Measurements from ENCODE around the gene JARID2.

Gene JARID2

DNA sequence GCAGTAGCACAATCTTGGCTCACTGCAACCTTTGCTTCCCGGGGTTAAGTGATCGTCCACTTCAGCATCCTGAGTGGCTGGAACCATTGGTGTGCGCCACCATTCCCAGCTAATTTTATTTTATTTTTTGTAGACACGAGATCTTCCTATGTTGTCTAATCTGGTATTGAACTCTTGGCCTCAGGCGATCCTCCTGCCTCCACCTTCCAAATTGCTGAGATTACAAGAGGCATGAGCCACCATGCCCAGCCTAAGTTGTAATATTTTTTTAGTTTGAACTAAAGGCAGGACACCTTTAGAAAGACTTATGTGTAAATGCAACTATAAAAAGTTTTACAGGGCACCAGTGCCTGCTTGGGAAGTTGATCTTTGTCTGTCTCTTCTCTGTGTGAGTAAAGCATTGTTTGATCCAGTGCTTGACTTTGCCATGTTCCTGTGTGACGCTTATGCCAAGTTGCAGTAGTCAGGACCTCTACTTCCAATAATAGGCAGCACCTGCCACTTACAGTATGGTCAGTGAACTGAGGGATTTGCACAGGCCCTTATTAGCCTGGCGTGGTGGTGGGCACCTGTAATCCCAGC lies 46.9 kb downstream of the JARID2 start:
- H3K9me2 ChIP-seq (replicated peaks; ENCODE audit: insufficient read depth, low read length) = no peaks in the 10 kb centered on the region
- peaks cover 90% of the 10 kb centered on the region for H3K79me2 ChIP-seq (ENCODE audit: low read length)
- H4K20me1 ChIP-seq (ENCODE audit: insufficient read depth, low read length) = no peaks in the 10 kb centered on the region; the same call in 1 of the 2 replicates
- H3K4me2 ChIP-seq (ENCODE audit: low read depth, low read length) = no peak overlapping the region
- H3K27me3 ChIP-seq (replicated peaks; ENCODE audit: insufficient read depth, low read length) = no peaks in the 10 kb centered on the region
- no peak overlapping the region for H2AFZ ChIP-seq (ENCODE audit: low read length)
- DNase-seq = no peak
- no peak overlapping the region for H3K9ac ChIP-seq (ENCODE audit: low read length)
- no peak for TF ChIP-seq EZH2 (optimal IDR thresholded peaks at IDR 0.05; ENCODE audit: low read depth, low read length)
- TF ChIP-seq, protein P1, sequence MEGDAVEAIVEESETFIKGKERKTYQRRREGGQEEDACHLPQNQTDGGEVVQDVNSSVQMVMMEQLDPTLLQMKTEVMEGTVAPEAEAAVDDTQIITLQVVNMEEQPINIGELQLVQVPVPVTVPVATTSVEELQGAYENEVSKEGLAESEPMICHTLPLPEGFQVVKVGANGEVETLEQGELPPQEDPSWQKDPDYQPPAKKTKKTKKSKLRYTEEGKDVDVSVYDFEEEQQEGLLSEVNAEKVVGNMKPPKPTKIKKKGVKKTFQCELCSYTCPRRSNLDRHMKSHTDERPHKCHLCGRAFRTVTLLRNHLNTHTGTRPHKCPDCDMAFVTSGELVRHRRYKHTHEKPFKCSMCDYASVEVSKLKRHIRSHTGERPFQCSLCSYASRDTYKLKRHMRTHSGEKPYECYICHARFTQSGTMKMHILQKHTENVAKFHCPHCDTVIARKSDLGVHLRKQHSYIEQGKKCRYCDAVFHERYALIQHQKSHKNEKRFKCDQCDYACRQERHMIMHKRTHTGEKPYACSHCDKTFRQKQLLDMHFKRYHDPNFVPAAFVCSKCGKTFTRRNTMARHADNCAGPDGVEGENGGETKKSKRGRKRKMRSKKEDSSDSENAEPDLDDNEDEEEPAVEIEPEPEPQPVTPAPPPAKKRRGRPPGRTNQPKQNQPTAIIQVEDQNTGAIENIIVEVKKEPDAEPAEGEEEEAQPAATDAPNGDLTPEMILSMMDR (IDR thresholded peaks at IDR 0.05; ENCODE audit: low read length) = no peak
- TF ChIP-seq EZH2phosphoT487 (IDR thresholded peaks at IDR 0.05; ENCODE audit: low read length) = no peak
- H3K36me3 ChIP-seq (replicated peaks; ENCODE audit: insufficient read depth, low read length) = no peaks in the 10 kb centered on the region
- H3F3A ChIP-seq (ENCODE audit: insufficient read depth, low read length) = peaks cover 6% of the 10 kb centered on the region
- H3K4me3 ChIP-seq (ENCODE audit: low read length) = no peak overlapping the region
- H3K27ac ChIP-seq (ENCODE audit: low read length) = no peak overlapping the region
- H3K4me1 ChIP-seq (ENCODE audit: low read length) = peaks cover 24% of the 10 kb centered on the region
- no peaks in the 10 kb centered on the region for H3K9me3 ChIP-seq (replicated peaks; ENCODE audit: insufficient read depth, low read length)

DNA sequence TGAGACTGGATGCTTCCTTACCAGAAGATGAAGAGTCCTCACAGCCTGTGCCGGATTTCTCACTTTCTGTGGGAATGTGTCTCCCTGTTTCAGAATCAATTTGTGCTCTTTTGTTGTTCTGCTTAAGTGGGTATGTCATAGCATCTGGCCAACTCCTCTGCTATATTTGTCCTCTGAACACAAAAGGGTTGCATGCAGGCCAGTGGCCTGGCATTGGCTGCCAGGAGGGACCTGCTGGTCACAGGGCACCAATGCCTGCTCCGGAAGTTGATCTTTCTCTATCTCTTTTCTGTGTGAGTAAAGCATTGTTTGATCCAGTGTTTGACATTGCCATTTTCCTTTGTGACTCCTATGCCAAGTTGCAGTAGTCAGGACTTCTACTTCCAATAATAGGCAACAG lies 47.8 kb downstream of the JARID2 start:
- H3K9me2 ChIP-seq (replicated peaks; ENCODE audit: insufficient read depth, low read length) = no peaks in the 10 kb centered on the region
- H3K79me2 ChIP-seq (ENCODE audit: low read length) = peaks cover 90% of the 10 kb centered on the region
- H3K36me3 ChIP-seq (replicated peaks; ENCODE audit: insufficient read depth, low read length) = no peaks in the 10 kb centered on the region
- no peak for DNase-seq
- H3K4me1 ChIP-seq (ENCODE audit: low read length) = peaks cover 26% of the 10 kb centered on the region
- H3F3A ChIP-seq (ENCODE audit: insufficient read depth, low read length) = peaks cover 12% of the 10 kb centered on the region
- no peaks in the 10 kb centered on the region; the same call in 1 of the 2 replicates for H4K20me1 ChIP-seq (ENCODE audit: insufficient read depth, low read length)
- H3K27me3 ChIP-seq (replicated peaks; ENCODE audit: insufficient read depth, low read length) = no peaks in the 10 kb centered on the region
- H3K4me3 ChIP-seq (ENCODE audit: low read length) = no peak overlapping the region
- no peaks in the 10 kb centered on the region for H3K9me3 ChIP-seq (replicated peaks; ENCODE audit: insufficient read depth, low read length)
- TF ChIP-seq EZH2phosphoT487 (IDR thresholded peaks at IDR 0.05; ENCODE audit: low read length) (no peak), EZH2 (optimal IDR thresholded peaks at IDR 0.05; ENCODE audit: low read depth, low read length) (no peak)
- TF ChIP-seq, protein P1 (IDR thresholded peaks at IDR 0.05; ENCODE audit: low read length) = no peak
- H3K4me2 ChIP-seq (ENCODE audit: low read depth, low read length) = no peak overlapping the region
- H3K27ac ChIP-seq (ENCODE audit: low read length) = no peak overlapping the region
- no peak overlapping the region for H3K9ac ChIP-seq (ENCODE audit: low read length)
- no peak overlapping the region for H2AFZ ChIP-seq (ENCODE audit: low read length)

DNA sequence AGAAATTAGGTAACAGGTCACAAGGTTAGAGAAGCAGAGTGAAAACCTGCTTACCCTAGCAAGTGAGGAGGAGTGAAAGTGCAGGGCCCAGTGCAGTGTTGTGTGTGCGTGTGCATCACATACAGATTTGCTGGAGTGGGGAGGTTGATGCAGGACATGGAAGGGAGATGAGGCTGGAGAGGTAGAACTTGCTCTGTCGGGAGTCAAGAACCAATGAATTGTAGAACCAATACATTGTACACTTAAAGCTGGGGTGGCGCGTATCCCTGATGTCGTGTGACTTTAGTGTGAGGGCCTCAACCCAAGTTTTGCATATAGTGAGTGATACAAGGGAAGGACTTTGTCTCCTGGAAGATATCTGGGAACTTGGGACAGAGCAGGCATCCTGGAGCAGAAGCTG lies 48.6 kb downstream of the JARID2 start:
- no peak for DNase-seq
- H3K79me2 ChIP-seq (ENCODE audit: low read length) = peaks cover 88% of the 10 kb centered on the region
- no peak overlapping the region for H3K4me2 ChIP-seq (ENCODE audit: low read depth, low read length)
- no peak overlapping the region for H2AFZ ChIP-seq (ENCODE audit: low read length)
- peaks cover 33% of the 10 kb centered on the region for H3K4me1 ChIP-seq (ENCODE audit: low read length)
- no peak overlapping the region for H3K4me3 ChIP-seq (ENCODE audit: low read length)
- peaks cover 19% of the 10 kb centered on the region for H3F3A ChIP-seq (ENCODE audit: insufficient read depth, low read length)
- TF ChIP-seq, protein P1 (IDR thresholded peaks at IDR 0.05; ENCODE audit: low read length) = no peak
- no peak for TF ChIP-seq EZH2phosphoT487 (IDR thresholded peaks at IDR 0.05; ENCODE audit: low read length)
- TF ChIP-seq EZH2 (optimal IDR thresholded peaks at IDR 0.05; ENCODE audit: low read depth, low read length) = no peak
- H3K27me3 ChIP-seq (replicated peaks; ENCODE audit: insufficient read depth, low read length) = no peaks in the 10 kb centered on the region
- H3K9ac ChIP-seq (ENCODE audit: low read length) = no peak overlapping the region
- no peaks in the 10 kb centered on the region for H3K9me2 ChIP-seq (replicated peaks; ENCODE audit: insufficient read depth, low read length)
- no peaks in the 10 kb centered on the region; the same call in 1 of the 2 replicates for H4K20me1 ChIP-seq (ENCODE audit: insufficient read depth, low read length)
- no peak overlapping the region for H3K27ac ChIP-seq (ENCODE audit: low read length)
- no peaks in the 10 kb centered on the region for H3K36me3 ChIP-seq (replicated peaks; ENCODE audit: insufficient read depth, low read length)
- no peaks in the 10 kb centered on the region for H3K9me3 ChIP-seq (replicated peaks; ENCODE audit: insufficient read depth, low read length)
